SKM-1 (cell line): ENCODE results near the gene TUBA1A.
"Not testable (repeated sequence)": the region's sequence is repeated elsewhere in the genome, so short reads cannot be mapped to it uniquely, and the experiment has no call there.

Source experiments
- DNase-seq: peaks from one replicate; lab custom pipeline; 2025; ENCODE audit not compliant: unreplicated experiment; lab: John Stamatoyannopoulos, UW

The TUBA1A gene

DNA sequence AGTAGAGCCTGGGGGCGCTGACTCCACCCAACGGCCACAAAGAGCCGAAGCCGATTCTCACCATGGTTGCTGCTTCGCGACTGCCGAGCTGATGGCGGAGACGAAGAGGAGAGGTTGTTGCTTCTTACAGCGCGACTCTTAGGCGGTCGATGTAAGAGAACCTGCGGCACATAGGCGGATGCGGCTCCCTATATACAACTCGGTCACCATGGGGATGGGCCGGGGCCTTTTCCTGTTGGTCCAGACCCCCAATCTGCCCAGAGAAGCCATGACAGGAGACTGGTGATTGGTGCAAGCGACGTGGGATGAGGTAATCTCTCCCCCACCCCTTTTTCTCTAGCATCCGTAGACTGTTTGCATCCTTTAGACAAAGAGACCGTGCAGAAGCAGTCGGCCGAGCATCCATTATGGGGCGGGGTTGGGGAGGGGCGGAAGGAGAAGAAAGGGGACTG lies at the start of gene TUBA1A:
TUBA1A (minus strand) TSS at position 165 of the 452 bp plus-strand sequence; CDS start at position 64, 101 bp downstream.
- DNase-seq: no peak

DNA sequence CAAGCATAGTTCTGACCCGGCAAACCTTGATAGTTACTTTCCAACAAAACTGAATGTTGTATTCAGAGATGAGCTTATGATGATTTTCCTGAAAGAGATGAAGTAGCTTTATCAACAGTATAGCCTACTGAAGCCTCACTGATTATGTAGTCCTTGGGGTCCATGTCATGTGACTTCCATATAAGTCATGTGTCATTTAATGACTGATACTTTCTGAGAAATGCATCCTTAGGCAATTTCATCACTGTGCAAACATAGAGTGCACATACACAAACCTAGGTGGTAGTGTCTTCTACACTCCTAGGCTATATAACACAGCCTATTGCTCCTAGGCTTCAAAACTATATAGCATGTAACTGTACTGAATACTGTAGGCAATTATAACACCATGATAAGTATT lies 47.5 kb upstream of the TUBA1A start:
- DNase-seq: no peak

DNA sequence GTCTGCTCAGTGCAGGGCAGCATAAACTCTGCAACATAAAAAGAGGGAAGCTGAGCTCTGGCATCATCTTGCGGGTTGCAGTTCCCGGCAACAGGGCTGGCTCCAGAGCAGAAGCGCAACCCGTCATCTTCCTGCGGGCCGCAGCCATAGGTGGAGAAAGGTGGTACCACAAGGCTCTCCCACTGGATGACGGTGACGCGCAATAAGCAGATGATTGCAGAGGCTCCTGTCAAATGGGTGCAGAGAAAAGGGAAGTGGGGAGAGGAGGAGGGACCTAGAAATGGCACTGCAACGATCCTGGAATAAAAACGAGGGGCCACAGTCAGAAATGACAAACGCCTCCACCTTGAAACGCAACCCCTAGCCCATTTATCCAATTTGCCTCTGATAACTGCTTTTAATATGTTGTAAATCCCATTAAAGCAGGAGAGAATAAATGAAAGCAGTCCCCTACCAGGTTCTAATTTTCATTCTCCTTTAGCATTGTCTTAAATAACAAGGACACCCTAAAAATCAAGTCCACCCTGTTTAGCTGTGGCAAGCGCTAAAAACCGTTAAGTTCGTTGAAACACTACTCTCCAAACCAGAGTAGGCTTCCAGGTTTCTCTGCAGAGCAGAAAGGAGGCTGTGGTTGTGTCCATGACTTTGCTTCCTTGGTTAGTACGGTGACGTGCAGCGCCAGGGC lies 45.1 kb upstream of the TUBA1A start:
- peak; percentile 74 for DNase-seq

DNA sequence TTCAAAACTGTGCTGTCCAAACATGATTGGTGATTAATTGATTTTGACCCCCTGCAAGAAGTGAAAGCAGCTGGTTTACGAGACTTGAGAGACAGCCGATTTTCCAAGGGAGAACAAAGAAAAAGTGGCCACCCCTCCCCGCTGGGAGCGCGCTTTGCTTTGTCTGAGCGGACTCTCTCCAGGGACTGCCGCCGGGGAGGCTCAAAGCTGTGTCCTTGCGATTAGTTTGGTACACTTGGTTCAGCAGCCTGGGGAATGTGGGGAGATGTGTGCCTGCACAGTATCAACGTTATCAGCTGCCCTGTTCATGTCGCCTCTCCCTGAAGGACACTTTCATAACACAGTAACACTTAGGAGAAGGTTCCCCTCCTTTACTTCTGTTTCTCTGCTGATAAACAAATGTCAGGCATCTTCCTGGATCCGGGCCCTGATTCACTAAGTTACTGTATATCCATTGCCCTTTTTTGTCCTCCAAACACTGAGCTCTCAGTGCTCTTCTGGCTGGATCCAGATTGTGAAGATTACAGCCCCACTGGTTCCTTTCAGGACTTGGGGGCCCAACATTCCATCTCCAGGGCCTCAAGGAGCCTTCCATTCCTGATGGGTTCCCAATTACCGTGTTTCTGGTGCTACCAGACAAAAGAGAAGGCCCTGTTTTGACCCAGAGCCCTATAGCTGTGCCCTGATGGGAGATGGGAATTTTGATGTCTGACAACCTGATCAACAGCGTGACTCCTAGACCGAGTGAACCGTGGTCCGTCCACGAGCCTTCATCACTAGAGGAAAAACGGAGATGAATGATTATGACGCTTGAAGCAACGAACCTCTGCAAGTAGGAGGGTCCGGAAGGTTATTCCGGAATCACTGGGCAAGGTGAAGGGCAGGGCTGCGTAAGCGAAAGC lies 44.3 kb upstream of the TUBA1A start:
- DNase-seq: no peak

DNA sequence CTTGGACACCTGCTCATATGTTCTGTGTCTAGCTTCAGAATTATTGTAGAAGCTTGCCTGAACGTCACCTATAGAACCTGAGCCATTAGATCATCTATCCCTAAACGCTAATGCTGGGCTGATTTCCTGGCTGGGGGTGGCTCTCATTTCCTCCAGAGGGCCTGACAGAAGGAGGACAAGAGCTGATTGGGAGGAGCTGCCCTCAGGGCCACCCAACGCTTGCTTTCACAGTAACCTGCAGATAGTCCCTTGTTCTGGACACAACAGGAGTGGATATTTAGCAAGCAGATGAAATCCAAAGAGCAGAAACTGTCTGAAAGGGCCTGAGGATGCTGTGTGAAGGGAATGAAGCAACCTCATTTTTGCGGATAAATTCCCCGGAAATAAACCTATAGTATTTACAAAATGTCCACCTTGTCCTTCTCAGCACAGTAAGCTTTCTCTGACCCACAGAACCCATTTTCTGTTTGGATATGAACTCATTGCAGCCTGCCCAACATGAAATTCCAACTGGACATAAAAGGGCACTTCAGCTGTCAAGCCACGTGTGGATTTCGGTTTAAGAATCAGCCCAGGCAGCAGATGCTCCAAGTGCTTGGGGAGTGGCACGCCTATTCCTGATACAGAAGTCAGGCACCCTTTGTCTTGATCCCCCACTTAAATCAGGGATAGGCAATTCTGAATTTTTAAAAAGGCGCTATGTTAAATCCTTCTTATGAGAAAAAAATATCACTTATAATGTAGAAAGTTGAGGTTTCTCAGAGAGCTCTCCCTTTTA lies 43.2 kb upstream of the TUBA1A start:
- DNase-seq: no peak

DNA sequence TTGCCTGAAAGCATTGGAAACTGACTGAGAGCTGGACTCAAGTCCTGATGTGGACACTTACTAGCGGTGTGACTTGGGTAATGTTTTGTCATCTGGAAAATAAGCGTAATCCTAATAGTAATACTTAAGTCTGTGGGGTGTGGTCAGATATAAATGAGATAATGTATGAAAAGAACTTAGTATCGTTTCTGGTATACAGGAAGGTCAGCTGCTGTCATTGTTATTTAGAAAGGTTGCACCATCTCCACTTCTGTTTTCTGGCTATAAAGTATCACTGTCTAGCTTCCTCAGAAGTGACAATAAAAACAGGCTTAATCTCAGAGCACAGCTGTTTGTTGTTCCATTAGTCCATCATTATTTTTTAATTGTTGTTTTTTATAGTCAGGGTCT lies 41.9 kb upstream of the TUBA1A start:
- DNase-seq: no peak

DNA sequence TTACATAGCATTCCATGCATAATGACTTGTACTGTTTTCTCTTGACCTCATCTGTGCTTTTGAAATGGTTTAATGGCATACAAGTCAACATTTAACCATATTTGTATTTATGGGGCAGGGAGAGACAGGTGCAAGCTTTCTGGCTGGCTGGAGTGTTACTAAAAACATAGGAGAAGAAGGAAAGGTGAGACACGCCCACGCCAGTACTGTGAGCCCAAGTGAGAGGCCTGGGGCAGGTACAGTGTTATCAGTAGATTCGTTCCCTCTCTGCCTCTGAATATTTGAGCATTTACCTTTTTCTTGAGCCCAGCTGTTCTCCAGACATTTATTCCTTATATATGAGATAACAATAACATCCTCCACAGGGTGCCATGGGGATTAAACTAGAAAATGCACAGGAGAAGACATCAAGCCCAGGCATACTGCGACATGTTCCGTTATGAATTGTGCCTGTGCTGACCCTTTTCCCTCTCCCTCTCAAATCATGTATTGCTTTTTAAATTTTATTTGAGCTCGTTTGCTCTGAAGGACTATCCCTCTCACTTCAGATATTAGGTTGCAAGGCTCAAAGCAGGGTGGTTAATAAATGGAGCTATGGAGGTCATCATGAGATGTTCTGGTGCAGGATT lies 41.4 kb upstream of the TUBA1A start:
- DNase-seq: no peak

DNA sequence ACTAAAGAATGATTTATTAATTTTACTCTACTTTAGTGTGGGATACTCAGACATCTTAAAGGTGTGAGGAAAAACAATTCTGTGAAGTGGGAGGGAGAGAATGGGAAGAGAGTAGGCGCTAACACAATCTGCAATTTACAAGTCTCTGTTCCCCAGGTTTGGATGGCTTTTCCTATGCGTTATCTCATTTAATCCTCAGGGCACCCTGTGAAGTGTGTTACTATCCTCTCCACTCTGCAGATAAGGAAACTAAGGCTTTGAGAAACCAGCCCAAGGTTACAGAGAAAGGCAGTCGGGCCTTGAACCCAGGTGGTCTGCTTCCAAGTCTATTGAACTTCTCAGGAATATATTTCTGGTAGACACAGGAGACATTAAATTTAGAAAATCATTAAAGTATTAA lies 39.8 kb upstream of the TUBA1A start:
- no peak for DNase-seq

DNA sequence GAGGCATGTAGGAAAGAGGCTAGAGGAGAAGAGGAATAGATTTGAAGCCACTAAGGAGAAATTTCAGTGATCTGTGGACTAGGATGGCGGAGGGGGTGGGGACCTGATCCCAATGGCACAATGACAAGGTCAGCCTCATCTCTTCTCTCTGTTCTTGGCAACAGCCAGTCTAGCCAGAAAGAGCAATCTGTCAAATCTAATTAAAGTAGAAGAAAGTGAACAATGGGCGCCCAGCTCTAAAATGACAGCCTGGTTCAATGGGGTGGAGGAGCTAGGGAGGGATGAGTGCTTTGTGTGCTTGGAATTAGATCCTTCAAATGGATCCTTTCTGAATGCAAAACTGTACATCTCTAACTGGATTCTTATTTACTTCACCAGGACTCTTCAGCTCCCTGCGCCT lies 38.8 kb upstream of the TUBA1A start:
- no peak for DNase-seq

DNA sequence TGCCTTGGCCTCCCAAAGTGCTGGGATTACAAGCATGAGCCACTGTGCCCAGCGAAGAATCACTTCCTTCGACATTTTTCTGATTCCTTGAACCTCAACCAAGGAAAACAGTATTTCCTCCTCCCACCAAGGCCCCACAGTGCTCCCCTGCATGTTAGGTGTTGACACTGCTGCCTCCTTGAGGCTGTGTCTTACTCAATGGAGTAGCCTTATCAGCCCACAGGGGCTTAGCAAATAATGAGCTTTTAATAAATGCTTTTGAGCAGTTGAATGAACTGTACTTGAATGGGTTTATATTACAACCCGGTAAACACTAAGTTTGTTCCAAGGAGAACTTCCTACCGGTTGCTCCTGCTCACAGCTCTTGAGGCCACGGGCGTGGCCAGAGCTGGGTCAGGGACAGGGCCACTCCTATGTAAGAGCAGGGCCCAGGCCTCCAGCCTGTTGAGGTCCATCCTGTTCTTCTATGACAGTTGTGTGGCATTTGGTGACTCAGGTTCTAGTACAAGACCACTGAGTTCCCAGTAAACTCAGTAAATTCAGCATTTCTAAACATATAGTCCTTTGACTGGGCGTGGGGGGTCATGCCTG lies 36.8 kb upstream of the TUBA1A start:
- no peak for DNase-seq

DNA sequence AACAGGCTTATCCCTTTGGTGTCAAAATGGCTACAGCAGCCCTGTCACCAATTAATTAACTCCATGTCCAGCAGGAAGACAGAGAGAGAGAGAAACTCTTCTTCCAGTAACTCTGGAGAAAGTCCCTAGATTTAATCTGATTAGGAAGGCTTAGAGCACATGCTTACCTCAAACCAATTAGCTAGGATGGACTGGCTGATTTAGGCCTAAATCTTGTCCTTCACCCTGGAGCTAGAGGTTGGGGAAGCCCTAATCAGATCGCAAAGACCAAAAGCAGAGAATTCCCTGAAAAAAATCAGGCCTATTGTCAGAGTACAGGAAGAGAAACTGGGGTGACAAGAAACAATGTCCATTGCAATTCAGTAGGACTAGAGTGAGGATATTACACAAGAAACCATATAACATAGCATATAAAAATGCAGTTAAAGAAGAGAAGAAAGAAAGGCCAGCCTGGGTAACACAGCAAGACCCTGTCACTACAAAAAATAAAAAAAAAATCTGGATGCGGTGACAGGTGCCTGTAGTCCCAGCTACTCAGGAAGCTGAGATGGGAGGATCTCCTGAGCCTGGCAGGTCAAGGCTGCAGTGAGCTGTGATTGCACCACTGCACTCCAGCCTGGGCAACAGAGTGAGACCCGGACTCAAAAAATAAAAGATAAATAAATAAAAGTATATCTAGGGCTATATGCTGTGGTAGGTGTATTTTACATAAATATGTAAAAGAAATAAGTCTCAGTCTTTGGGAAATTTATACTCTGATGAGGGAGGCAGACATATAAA lies 34.9 kb upstream of the TUBA1A start:
- DNase-seq: no peak

DNA sequence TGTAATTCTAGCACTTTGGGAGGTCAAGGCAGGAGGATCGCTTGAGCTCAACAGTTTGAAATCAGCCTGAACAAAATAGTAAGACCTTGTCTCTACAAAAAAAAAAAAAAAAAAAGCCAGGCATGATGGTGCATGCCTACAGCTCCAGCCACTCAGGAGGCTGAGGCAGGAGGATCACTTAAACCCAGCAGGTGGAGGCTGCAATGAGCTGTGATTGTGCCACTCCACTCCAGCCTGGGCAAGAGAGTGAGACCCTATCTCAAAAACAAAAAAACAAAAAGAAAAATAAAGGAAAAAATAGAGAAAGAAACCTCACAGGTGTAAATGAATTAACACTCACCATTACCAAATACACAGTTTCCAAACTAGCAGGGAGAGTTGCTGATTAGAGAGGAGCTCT lies 34.2 kb upstream of the TUBA1A start:
- no peak for DNase-seq

DNA sequence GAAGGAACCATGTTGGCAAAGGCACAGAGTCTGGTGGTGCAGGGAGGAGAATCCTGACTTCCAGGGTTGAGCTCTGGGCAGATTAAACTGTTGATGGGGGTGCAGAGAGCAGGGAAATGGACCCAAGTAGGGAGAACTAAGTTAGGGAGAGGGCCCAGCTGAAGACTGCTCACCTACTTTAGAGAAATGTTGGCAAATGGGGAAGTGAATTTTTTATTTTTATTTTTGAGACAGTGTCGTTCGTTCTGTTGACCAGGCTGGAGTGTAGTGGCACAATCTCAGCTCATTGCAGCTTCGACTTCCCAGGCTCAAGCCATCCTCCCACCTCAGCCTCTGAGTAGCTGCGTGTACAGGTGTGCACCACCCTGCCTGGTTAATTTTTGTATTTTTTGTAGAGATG lies 32.1 kb upstream of the TUBA1A start:
- no peak for DNase-seq

DNA sequence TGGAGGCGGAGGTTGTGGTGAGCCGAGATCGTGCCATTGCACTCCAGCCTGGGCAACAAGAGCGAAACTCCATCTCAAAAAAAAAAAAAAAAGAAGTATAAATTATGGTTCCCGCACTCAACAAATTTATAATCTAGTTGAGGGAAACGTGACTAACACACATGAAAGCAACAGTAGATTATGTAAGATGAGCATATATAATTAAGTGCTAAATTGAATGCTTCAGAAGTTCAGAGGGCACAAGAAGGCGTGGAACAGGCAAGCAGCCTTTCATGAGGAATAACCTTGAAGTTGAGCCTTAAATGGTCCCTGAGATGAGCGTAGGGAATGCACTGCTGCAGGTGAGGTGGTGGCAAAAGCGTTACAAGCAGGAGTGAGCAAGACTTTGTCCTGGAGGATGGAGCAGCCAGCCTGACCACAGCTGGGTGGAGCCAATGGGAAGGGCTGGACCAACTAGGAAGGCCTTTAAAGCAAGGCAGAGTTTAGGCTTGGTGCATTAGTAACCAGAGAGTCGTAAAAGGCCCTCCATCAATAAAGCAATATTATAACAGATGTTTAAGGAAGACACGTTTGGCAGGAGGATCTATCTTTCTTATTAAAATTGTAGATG lies 30.6 kb upstream of the TUBA1A start:
- DNase-seq: no peak

DNA sequence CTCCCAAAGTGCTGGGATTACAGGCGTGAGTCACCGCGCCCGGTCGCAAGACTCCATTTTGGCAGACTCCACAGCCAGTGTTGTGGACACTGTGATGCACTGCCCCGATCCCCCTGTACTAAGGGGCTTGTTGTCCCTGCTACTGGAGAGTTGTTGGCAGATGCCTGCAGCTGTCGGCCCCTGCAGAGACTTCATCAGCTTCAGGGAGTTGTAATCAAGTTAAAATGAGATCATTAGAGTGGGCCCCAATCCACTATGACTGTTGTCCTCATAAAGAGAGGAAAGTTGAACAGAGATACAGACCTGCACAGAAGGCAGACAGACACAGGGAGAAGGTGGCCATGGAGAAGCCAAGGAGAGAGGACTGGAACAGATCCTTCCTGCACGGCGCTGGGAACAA lies 23.7 kb upstream of the TUBA1A start:
- no peak for DNase-seq

DNA sequence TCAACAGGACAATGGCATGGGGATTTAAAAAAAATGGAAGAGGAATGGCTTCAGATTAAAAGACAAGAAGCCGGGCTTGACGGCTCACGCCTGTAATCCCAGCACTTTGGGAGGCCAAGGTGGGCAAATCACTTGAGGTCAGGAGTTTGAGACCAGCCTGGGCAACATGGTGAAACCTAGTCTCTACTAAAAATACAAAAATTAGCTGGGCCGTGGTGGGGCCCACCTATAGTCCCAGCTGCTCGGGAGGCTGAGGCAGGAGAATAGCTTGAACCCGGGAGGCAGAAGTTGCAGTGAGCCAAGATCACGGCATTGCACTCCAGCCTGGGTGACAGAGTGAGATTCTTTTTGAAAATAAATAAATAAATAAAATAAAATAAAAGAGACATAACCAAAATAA lies 21.8 kb upstream of the TUBA1A start:
- DNase-seq: not testable (repeated sequence)

DNA sequence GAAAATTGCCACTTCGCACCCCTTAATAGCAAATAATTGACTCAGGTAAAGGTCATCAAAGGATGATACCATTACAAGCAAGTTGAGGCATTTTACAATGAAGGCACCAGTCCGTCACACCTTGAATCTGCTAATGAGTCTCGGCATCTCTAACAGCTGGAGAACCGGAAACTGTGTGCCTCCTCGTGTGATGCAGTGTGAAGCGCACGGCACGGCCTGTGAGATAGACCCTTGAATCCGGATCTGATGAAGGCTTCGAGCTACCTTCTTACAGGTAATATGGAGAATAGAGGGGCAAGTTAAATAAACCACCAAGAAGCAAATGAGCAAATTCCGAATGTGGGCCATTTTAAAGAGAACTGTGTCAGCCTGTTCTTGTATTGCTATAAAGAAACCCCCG lies 19.8 kb upstream of the TUBA1A start:
- no peak for DNase-seq

DNA sequence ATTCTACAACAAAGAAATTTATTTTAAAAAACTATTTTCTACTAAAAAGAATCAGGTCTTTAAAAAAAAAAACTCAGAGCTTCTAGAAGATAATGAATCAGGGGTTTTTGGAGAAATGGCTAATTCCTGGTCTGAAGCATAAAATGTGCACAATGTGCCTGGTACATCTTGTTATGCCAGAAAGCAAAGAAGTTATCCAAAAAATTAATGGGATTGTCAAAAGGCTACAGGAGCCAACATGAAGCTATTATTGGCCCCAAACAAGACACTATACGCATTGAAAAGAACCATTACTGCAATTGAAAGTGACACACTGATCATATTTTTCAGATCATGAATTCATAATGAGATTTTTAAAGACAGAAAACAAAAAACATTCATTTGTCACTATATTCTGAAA lies 19.3 kb upstream of the TUBA1A start:
- DNase-seq: no peak

DNA sequence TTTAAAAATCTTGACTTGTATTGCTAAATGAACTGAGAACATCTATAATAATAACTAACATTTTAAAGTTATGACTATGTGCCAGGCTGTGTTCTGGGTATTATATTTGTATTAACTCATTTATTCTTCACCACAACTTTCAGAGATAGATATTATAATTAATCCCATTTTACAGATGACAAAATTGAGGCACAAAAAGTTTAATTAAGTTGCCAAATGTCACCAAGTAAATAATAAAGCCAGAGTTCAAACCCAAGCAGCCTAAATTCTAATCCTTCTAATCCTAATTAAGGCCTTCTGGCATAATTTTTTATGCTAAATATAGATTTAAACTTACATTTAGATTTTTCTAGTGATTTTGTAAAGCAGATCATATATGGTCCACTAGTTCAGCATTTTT lies 17.5 kb upstream of the TUBA1A start:
- no peak for DNase-seq
